HG02678 (cell line): ENCODE results near the gene PSTK.

Experiments used
- ATAC-seq: cut with Tn5 transposase; IDR thresholded peaks from one replicate; pipeline ENCODE4 v1.9.1; 2021; ENCODE audit warnings: mild to moderate bottlenecking, moderate library complexity; ENCODE audit not compliant: unreplicated experiment

PSTK gene

GRCh38 chr10:122990278-122990677 is 10.1 kb downstream of the PSTK start:
- no peak for ATAC-seq

GRCh38 chr10:122992031-122992585 is 11.9 kb downstream of the PSTK start:
- no peak for ATAC-seq

GRCh38 chr10:122993797-122994336 is 13.7 kb downstream of the PSTK start:
- no peak for ATAC-seq

GRCh38 chr10:122995936-122996335 is 15.7 kb downstream of the PSTK start:
- no peak for ATAC-seq

GRCh38 chr10:122997864-122998263 is 17.7 kb downstream of the PSTK start:
- ATAC-seq: no peak

GRCh38 chr10:122998360-122998917 is 18.2 kb downstream of the PSTK start:
- ATAC-seq: no peak

GRCh38 chr10:122998934-122999333 is 18.7 kb downstream of the PSTK start:
- no peak for ATAC-seq

GRCh38 chr10:122999347-122999746 is 19.1 kb downstream of the PSTK start:
- ATAC-seq: no peak

GRCh38 chr10:123000155-123000554 is 20.0 kb downstream of the PSTK start:
- no peak for ATAC-seq

- ATAC-seq: no peak
Measured at GRCh38 chr10:123001370-123001769, 21.2 kb downstream of the PSTK start.

- no peak for ATAC-seq
Measured at GRCh38 chr10:123004298-123004697, 24.1 kb downstream of the PSTK start.

- ATAC-seq: peak; percentile 35
Measured at GRCh38 chr10:123007558-123008354, 27.6 kb downstream of the PSTK start.

- ATAC-seq: peak; percentile 83
Measured at GRCh38 chr10:123008355-123009104, 28.3 kb downstream of the PSTK start, which contains the start of the genes ACADSB and IKZF5. Gene ACADSB, plus strand, starts transcription at chr10:123009006. Its CDS starts 24 bp downstream, at chr10:123009030. Gene IKZF5, minus strand, starts transcription at chr10:123008795. Its CDS starts 10,170 bp downstream, at chr10:122998625.

- peak; percentile 5 for ATAC-seq
Measured at GRCh38 chr10:123009105-123009820, 29.1 kb downstream of the PSTK start.

GRCh38 chr10:123011987-123012386 is 31.8 kb downstream of the PSTK start:
- ATAC-seq: no peak

GRCh38 chr10:123013456-123014419 is 33.5 kb downstream of the PSTK start:
- no peak for ATAC-seq

- no peak for ATAC-seq
Measured at GRCh38 chr10:123014772-123015171, 34.6 kb downstream of the PSTK start.

GRCh38 chr10:123016228-123016627 is 36.0 kb downstream of the PSTK start:
- ATAC-seq: no peak
